H54 (cell line): ENCODE measurements around the gene TCTN1.
A peak's percentile ranks its signal among the peaks of the same experiment; 100 is the strongest.

Source experiments
- DNase-seq: peaks from one replicate; pipeline ENCODE4 v3.0.0; 2011; ENCODE audit warnings: low spot score, mixed read lengths; ENCODE audit not compliant: insufficient read length
- FAIRE-seq: peaks from 3 replicates; lab custom pipeline; 2011; peaks lifted over from hg19 to GRCh38; lab: Jason Lieb, UNC
- POLR2A ChIP-seq: IDR thresholded peaks from 2 replicates; pipeline ENCODE4 v1.6.1; 2011; ENCODE audit warnings: low read depth, mild to moderate bottlenecking, low read length

Gene TCTN1

DNA sequence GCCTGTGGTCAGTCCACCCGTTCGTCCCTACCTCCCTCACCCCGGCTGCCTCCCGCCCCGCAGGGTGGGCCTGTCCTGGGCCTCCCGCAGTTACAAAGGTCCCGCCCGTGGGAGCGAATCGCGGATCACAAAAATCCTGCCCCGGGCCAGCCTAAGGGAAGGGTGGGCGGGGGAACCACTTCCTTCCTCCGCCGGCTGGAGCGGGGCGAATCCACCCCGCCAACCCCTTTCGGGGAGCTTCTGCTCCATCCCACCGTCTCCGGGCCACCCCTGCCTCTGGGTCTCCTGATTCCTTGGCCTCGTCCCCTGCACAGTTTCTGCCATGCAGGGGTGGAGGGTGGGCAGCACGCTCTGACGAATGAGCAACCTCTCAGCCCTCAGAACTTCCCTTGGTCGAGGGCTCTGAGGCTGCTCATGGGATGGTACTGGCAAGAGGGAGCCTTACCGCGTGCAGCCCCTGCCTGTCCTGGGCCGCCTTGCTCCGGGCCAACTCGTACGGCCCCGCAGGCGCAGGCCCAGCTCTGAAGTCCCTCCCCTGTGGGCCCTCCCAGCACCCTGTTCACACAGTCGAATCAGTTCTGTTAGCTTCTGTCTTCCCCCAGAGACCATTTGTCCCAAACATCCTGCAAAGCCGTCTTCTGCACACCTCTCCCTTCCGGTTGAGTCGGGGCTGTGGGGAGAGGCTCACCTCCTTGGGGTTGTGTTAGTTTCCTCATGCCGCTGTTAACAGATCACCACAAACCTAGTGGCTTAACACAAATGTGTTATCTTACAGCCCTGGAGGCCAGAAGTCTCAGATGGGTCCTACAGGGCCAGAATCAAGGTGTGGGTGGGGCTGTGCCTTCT lies 75.6 kb downstream of the TCTN1 start:
- no peak for DNase-seq
- no peak for FAIRE-seq
- no peak for TF ChIP-seq POLR2A

DNA sequence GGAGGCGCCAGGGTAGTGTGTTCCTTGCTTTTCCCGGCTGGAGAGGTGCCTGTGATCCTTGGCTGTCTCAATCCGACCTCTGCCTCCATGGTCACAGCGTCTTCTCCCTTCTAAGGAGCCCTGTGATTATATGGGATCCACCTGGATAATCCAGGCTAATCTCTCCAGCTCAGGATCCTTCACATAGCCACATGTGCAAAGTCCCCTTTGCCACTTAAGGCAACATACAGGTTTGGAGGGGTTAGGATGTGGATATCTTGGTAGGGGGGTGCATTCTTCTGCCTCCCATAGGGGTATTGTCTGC lies 76.2 kb downstream of the TCTN1 start:
- no peak for TF ChIP-seq POLR2A
- DNase-seq (no peak), FAIRE-seq (no peak)

GRCh38 chr12:110693731-110694130 lies 79.8 kb downstream of the TCTN1 start:
- FAIRE-seq = no peak
- no peak for TF ChIP-seq POLR2A
- no peak for DNase-seq

- DNase-seq (no peak), FAIRE-seq (no peak)
- TF ChIP-seq POLR2A = no peak
Measured at GRCh38 chr12:110694330-110694901, 80.5 kb downstream of the TCTN1 start.

GRCh38 chr12:110696283-110696682 lies 82.4 kb downstream of the TCTN1 start:
- FAIRE-seq (no peak), DNase-seq (no peak)
- TF ChIP-seq POLR2A = no peak

GRCh38 chr12:110697236-110697635 lies 83.3 kb downstream of the TCTN1 start:
- TF ChIP-seq POLR2A = no peak
- no peak for FAIRE-seq
- no peak for DNase-seq

DNA sequence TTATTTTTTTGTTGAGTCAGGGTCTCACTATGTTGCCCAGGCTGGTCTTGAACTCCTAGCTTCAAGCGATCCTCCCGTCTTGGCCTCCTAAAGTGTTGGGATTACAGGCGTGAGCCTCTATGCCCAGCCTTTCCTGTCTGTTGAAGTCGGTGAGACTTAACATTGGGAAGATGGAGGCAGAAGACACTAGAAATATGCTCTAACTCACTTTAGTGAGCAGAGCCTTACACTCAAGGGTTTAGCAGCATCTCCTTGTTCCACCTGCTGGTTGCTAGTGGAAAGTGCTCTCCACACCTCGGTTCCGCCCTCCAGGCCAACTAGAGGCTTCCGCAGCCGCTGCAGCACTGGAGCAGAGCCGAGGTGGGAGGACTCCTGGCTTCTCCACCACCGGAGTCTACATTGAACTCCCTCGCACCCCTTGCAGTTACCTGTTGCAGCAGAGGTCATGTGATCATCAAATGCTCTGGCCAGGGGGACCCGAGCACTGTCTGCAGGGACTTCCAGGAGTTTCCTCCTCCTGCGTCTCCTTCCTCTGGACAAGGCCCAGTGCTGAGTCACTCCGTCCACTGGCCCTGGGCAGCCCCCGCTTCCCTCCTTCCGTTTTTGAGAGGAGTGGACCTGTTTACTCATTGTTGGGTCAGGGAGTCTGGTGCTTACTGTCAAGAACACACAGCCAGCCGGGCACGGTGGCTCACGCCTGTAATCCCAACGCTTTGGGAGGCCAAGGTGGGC lies 84.4 kb downstream of the TCTN1 start:
- peak; percentile 83 for DNase-seq
- peak; percentile 62 for FAIRE-seq
- TF ChIP-seq POLR2A = no peak
